HL-60 (cell line): Measurements from ENCODE around the gene ARNT2.

ENCODE experiments used
- CTCF ChIP-seq: IDR thresholded peaks from one replicate; pipeline ENCODE4 v1.5.1; 2011; ENCODE audit warnings: low read length, control low read depth, inconsistent platforms; ENCODE audit not compliant: insufficient read depth
- GABPA ChIP-seq: IDR thresholded peaks from 2 replicates; pipeline ENCODE4 v1.6.1; 2012; ENCODE audit warnings: low read depth
- POLR2AphosphoS5 ChIP-seq: IDR thresholded peaks from 2 replicates; pipeline ENCODE4 v1.6.1; 2012; ENCODE audit warnings: low read depth
- REST ChIP-seq: IDR thresholded peaks from 2 replicates; pipeline ENCODE4 v1.6.1; 2012; ENCODE audit warnings: low read depth; ENCODE audit not compliant: insufficient replicate concordance
- SPI1 ChIP-seq: IDR thresholded peaks from 2 replicates; pipeline ENCODE4 v1.6.1; 2012; ENCODE audit warnings: low read depth, mild to moderate bottlenecking, borderline replicate concordance

- TF ChIP-seq CTCF (no peak), REST (no peak), GABPA (no peak), POLR2AphosphoS5 (no peak), SPI1 (no peak)
Observed at GRCh38 chr15:80531796-80532195, 127.6 kb downstream of the ARNT2 start.
